Measurements from ENCODE around the gene P4HB. TPM values are rescaled to one million over a fixed set of nuclear protein-coding genes. Genes with fewer than 3 reads are reported as not detected.

P4HB gene
- total and polyA plus RNA-seq, 7 experiments from 2014 or later: 161 to 568 (median 285) TPM

- POLR2A ChIA-PET: interaction anchor here (0.8 to 0.9 kb wide), 3 partner anchors 9 to 17 kb away, joined by 3 to 4 read pairs (median 3); no protein-coding TSS in a partner anchor
- Histone ChIP-seq H3K4me1 (ENCODE audit: control insufficient read depth in 2 of 2, insufficient read depth in 2 of 2, low read length in 2 of 2) (no peaks in the 10 kb centered on the region), H3K27ac (ENCODE audit: low read depth, low read length) (no peak overlapping the region), H3K4me3 (ENCODE audit: low read length) (no peak overlapping the region), H3K36me3 (ENCODE audit: control insufficient read depth in 2 of 3, insufficient read depth in 3 of 3, low read length in 3 of 3) (peaks cover 0 to 23% (median 3%) of the 10 kb centered on the region in 3 experiments), H3K27me3 (ENCODE audit: control insufficient read depth in 2 of 2, insufficient read depth in 2 of 2, low read length in 2 of 2) (no peaks in the 10 kb centered on the region), H3K9me3 (ENCODE audit: control insufficient read depth in 2 of 3, low read length in 3 of 3) (no peaks in the 10 kb centered on the region)
- no peaks in the 10 kb centered on the region for H3K9me3 Mint-ChIP-seq
- no peak overlapping the region for H3K4me3 Mint-ChIP-seq
- peak overlapping the region in 1 of 9 donors; percentile 11 for H3K27ac Mint-ChIP-seq
- CTCF ChIA-PET: interaction anchor here (0.5 to 0.7 kb wide), 2 partner anchors 356 to 890 kb away, joined by 3 read pairs; no protein-coding TSS in a partner anchor
- peaks cover 0 to 26% (median 4%) of the 10 kb centered on the region in 5 donors for H3K36me3 Mint-ChIP-seq
- intact Hi-C loops (cut with micrococcal nuclease): no loop called here
- H3K27me3 Mint-ChIP-seq: no peaks in the 10 kb centered on the region
- ATAC-seq (no peak), DNase-seq (no peak)
- H3K4me1 Mint-ChIP-seq: peaks cover 0 to 11% (median 8%) of the 10 kb centered on the region in 7 donors
Measured at GRCh38 chr17:81879121-81879520, 18.8 kb upstream of the P4HB start.

GRCh38 chr17:81878294-81878693, 18.0 kb upstream of the P4HB start:
- H3K9me3 ChIP-seq (ENCODE audit: control insufficient read depth in 2 of 3, low read length in 3 of 3): no peaks in the 10 kb centered on the region
- H3K4me3 Mint-ChIP-seq: no peak overlapping the region
- H3K9me3 Mint-ChIP-seq: no peaks in the 10 kb centered on the region
- DNase-seq (no peak), ATAC-seq (no peak)
- no peak overlapping the region for H3K4me3 ChIP-seq (ENCODE audit: low read length)
- intact Hi-C loops (cut with micrococcal nuclease): no loop called here
- H3K27me3 Mint-ChIP-seq: no peaks in the 10 kb centered on the region
- no peak overlapping the region for H3K27ac Mint-ChIP-seq
- ChIA-PET POLR2A (interaction anchor here (1.1 kb wide), 1 partner anchor 13 kb away, joined by 3 read pairs; the partner anchor contains the start of genes ALYREF and ANAPC11), CTCF (no interaction called here)
- no peaks in the 10 kb centered on the region for H3K27me3 ChIP-seq (ENCODE audit: control insufficient read depth in 2 of 2, insufficient read depth in 2 of 2, low read length in 2 of 2)
- peaks cover 0 to 16% (median 10%) of the 10 kb centered on the region in 7 donors for H3K4me1 Mint-ChIP-seq
- no peak overlapping the region for H3K27ac ChIP-seq (ENCODE audit: low read depth, low read length)
- H3K36me3 ChIP-seq (ENCODE audit: control insufficient read depth in 2 of 3, insufficient read depth in 3 of 3, low read length in 3 of 3): peaks cover 0 to 19% (median 3%) of the 10 kb centered on the region in 3 experiments
- H3K36me3 Mint-ChIP-seq: peaks cover 0 to 26% (median 4%) of the 10 kb centered on the region in 5 donors
- H3K4me1 ChIP-seq (ENCODE audit: control insufficient read depth in 2 of 2, insufficient read depth in 2 of 2, low read length in 2 of 2): peaks cover 0 to 6% of the 10 kb centered on the region in 2 donors

- H3K27me3 Mint-ChIP-seq: no peaks in the 10 kb centered on the region
- H3K36me3 ChIP-seq (ENCODE audit: control insufficient read depth in 2 of 3, insufficient read depth in 3 of 3, low read length in 3 of 3): peaks cover 0 to 16% (median 3%) of the 10 kb centered on the region in 3 experiments
- no peaks in the 10 kb centered on the region for H3K9me3 ChIP-seq (ENCODE audit: control insufficient read depth in 2 of 3, low read length in 3 of 3)
- H3K9me3 Mint-ChIP-seq: no peaks in the 10 kb centered on the region
- H3K27ac Mint-ChIP-seq: peak overlapping the region in 3 of 9 donors; percentile 36 to 64 (median 44)
- ChIA-PET POLR2A (interaction anchor here (1.1 kb wide), 1 partner anchor 14 kb away, joined by 3 read pairs; the partner anchor contains the start of genes ALYREF and ANAPC11), CTCF (no interaction called here)
- peaks cover 5 to 13% of the 10 kb centered on the region in 2 donors for H3K4me1 ChIP-seq (ENCODE audit: control insufficient read depth in 2 of 2, insufficient read depth in 2 of 2, low read length in 2 of 2)
- no peak for ATAC-seq
- intact Hi-C loops (cut with micrococcal nuclease): no loop called here
- H3K36me3 Mint-ChIP-seq: peaks cover 0 to 23% (median 4%) of the 10 kb centered on the region in 5 donors
- DNase-seq: no peak
- no peaks in the 10 kb centered on the region for H3K27me3 ChIP-seq (ENCODE audit: control insufficient read depth in 2 of 2, insufficient read depth in 2 of 2, low read length in 2 of 2)
- peak overlapping the region in 1 of 10 donors; percentile 51 for H3K4me3 Mint-ChIP-seq
- peaks cover 2 to 23% (median 17%) of the 10 kb centered on the region in 7 donors for H3K4me1 Mint-ChIP-seq
- H3K27ac ChIP-seq (ENCODE audit: low read depth, low read length): no peak overlapping the region
- H3K4me3 ChIP-seq (ENCODE audit: low read length): no peak overlapping the region
Measured at GRCh38 chr17:81877569-81877968, 17.2 kb upstream of the P4HB start.

GRCh38 chr17:81871387-81872230, 11.3 kb upstream of the P4HB start:
- H3K36me3 ChIP-seq (ENCODE audit: control insufficient read depth in 2 of 3, insufficient read depth in 3 of 3, low read length in 3 of 3): peaks cover 8 to 21% (median 12%) of the 10 kb centered on the region in 3 experiments
- ChIA-PET POLR2A (interaction anchor here (0.6 to 4.5 kb wide), 16 partner anchors 9 to 648 kb away, joined by 3 to 62 read pairs (median 5); partner anchors contain the start of genes ALYREF, ANAPC11, MCRIP1 and P4HB), CTCF (no interaction called here)
- Mint-ChIP-seq H3K4me3 (peak overlapping the region; percentile 82 to 91 (median 86)), H3K4me1 (peaks cover 11 to 43% (median 41%) of the 10 kb centered on the region in 7 donors), H3K36me3 (peaks cover 0 to 16% (median 0%) of the 10 kb centered on the region in 5 donors), H3K9me3 (peaks cover 0 to 2% (median 0%) of the 10 kb centered on the region in 11 donors), H3K27me3 (no peaks in the 10 kb centered on the region), H3K27ac (peak overlapping the region; percentile 88 to 97 (median 95))
- DNase-seq: peak; percentile 93 to 99 (median 97)
- H3K27me3 ChIP-seq (ENCODE audit: control insufficient read depth in 2 of 2, insufficient read depth in 2 of 2, low read length in 2 of 2): no peaks in the 10 kb centered on the region
- peak overlapping the region; percentile 93 for H3K4me3 ChIP-seq (ENCODE audit: low read length)
- peak; percentile 45 for ATAC-seq
- H3K9me3 ChIP-seq (ENCODE audit: control insufficient read depth in 2 of 3, low read length in 3 of 3): no peaks in the 10 kb centered on the region
- intact Hi-C loops (cut with micrococcal nuclease): loop anchor here (1.0 to 5.0 kb wide), 6 partner anchors 11 to 152 kb away; partner anchors contain the start of genes ALYREF (in 2 of the 2), ANAPC11 (in 2 of the 2), MAFG (in 2 of the 2) and LRRC45 (in 1 of the 2)
- H3K27ac ChIP-seq (ENCODE audit: low read depth, low read length): peak overlapping the region; percentile 98
- peaks cover 25 to 28% of the 10 kb centered on the region in 2 donors for H3K4me1 ChIP-seq (ENCODE audit: control insufficient read depth in 2 of 2, insufficient read depth in 2 of 2, low read length in 2 of 2)

- peak; percentile 82 for ATAC-seq
- POLR2A ChIA-PET: interaction anchor here (0.7 to 4.5 kb wide), 9 partner anchors 8 to 356 kb away, joined by 3 to 62 read pairs (median 6); partner anchors contain the start of genes MCRIP1, P4HB and SIRT7
- H3K9me3 Mint-ChIP-seq: peaks cover 0 to 2% (median 0%) of the 10 kb centered on the region in 11 donors
- peak within 1 kb of the TSS; percentile 89 to 97 (median 95) for H3K27ac Mint-ChIP-seq
- CTCF ChIA-PET: no interaction called here
- peaks cover 25 to 28% of the 10 kb centered on the region in 2 donors for H3K4me1 ChIP-seq (ENCODE audit: control insufficient read depth in 2 of 2, insufficient read depth in 2 of 2, low read length in 2 of 2)
- peaks cover 0 to 16% (median 0%) of the 10 kb centered on the region in 5 donors for H3K36me3 Mint-ChIP-seq
- H3K27me3 Mint-ChIP-seq: no peaks in the 10 kb centered on the region
- peak within 1 kb of the TSS; percentile 93 for H3K4me3 ChIP-seq (ENCODE audit: low read length)
- peaks cover 11 to 43% (median 41%) of the 10 kb centered on the region in 7 donors for H3K4me1 Mint-ChIP-seq
- intact Hi-C loops (cut with micrococcal nuclease): loop anchor here (1.0 to 5.0 kb wide), 7 partner anchors 10 to 152 kb away; partner anchors contain the start of genes ALYREF (in 2 of the 2), ANAPC11 (in 2 of the 2), MAFG (in 2 of the 2) and LRRC45 (in 1 of the 2)
- no peak for DNase-seq
- H3K27me3 ChIP-seq (ENCODE audit: control insufficient read depth in 2 of 2, insufficient read depth in 2 of 2, low read length in 2 of 2): no peaks in the 10 kb centered on the region
- no peaks in the 10 kb centered on the region for H3K9me3 ChIP-seq (ENCODE audit: control insufficient read depth in 2 of 3, low read length in 3 of 3)
- peaks cover 8 to 21% (median 12%) of the 10 kb centered on the region in 3 experiments for H3K36me3 ChIP-seq (ENCODE audit: control insufficient read depth in 2 of 3, insufficient read depth in 3 of 3, low read length in 3 of 3)
- peak within 1 kb of the TSS; percentile 98 for H3K27ac ChIP-seq (ENCODE audit: low read depth, low read length)
- peak within 1 kb of the TSS; percentile 82 to 92 (median 88) for H3K4me3 Mint-ChIP-seq
Measured at GRCh38 chr17:81870981-81871386, 10.6 kb upstream of the P4HB start, which contains the start of gene ARHGDIA. Gene ARHGDIA, minus strand, starts transcription at chr17:81871337. Its CDS starts 1,407 bp downstream, at chr17:81869930.

Measured in naive thymus-derived CD4-positive, alpha-beta T cell (primary cell).